GM10266 (cell line): ENCODE data around the gene NTM.

Experiments
- DNase-seq: peaks from one replicate; pipeline ENCODE4 v3.0.0; 2012; ENCODE audit errors: extremely low spot score
- CTCF ChIP-seq: IDR thresholded peaks from 2 replicates; pipeline ENCODE4 v1.5.1; 2012; ENCODE audit warnings: mild to moderate bottlenecking, low read depth; ENCODE audit not compliant: control insufficient read depth, insufficient read depth; ENCODE audit errors: missing control alignments

NTM gene

DNA sequence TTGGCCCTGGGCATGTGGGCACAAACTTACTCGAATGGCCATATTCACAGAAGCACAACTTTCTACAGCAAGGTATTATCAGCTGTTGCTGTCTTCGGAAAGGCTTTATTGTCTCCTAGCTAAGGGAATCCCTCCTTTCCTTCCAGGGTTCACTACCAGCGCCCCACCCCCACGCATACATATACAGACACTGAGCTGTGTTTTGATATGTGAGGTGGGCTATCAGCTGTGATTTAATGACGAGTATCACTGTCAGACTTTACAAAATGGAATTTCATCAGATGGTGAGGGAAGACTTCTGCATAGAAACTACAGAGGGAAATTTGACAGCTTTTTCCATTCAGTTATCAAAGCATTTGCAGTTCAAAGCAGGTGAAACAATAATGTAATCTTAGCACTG lies 730.2 kb downstream of the NTM start:
- TF ChIP-seq CTCF = no peak
- no peak for DNase-seq

DNA sequence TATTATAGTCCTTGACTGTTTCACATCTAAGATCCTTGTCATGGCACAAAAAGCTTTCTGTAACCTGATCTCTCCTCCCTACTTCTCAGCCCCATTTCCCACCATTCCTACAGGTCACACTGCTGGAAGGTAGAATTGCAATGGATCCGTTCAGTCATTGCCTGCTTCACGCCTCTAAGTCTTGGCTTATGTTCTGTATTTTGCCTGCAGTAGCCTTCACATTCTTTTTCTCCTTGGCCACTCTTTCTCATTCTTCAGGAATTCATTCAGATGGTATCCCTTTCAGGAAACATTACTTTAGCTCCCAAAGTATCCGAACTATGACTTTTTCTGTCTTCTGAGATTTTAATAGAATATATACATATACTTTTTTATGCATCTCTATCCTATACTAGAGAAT lies 731.5 kb downstream of the NTM start:
- TF ChIP-seq CTCF = no peak
- DNase-seq = no peak

- DNase-seq = no peak
- no peak for TF ChIP-seq CTCF
These were observed 732.6 kb downstream of the NTM start for GRCh38 chr11:132103021-132103420.

DNA sequence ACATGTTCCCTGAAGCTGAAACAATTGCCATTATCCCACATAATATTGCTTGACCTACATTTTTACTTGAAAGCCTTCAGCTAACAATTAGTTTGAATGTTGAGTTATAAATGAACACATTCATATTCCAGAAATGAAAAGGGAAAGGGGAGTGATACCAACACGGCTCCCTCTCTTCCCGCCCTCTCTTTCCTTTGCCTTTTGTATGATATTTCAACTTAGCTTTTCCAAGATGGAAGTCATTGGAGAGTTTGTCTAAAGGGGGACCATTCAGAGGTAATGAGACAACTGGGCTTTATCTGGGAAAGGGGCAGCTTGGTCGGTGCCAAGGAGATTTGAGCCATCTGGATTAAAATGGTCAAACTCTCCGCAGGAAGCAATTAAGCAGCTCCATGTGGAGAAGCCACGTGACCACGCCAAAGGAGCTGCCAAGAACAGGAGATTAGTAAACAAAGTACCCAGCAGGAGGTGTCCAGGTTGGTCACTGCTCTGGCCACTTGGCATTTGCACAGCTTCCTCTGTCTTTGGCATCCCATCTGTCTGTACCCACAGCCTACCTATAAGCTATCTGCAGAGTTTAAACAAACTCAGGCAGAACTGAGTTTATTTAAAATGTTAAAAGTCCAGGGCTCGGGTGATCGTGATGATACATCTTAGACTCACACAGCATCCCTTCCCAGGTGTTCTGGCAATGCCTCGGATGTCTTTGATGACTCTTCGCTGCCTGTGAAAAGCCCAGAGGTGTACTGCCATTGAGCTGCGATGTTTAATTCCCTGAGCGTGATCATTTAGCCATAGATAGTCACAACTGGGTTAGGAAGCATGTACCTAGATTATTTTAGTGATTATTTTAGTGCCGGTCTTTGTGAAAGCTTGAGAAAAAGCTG lies 735.9 kb downstream of the NTM start:
- no peak for TF ChIP-seq CTCF
- no peak for DNase-seq

- no peak for TF ChIP-seq CTCF
- DNase-seq = no peak
These were observed 740.9 kb downstream of the NTM start for GRCh38 chr11:132111316-132111715.

DNA sequence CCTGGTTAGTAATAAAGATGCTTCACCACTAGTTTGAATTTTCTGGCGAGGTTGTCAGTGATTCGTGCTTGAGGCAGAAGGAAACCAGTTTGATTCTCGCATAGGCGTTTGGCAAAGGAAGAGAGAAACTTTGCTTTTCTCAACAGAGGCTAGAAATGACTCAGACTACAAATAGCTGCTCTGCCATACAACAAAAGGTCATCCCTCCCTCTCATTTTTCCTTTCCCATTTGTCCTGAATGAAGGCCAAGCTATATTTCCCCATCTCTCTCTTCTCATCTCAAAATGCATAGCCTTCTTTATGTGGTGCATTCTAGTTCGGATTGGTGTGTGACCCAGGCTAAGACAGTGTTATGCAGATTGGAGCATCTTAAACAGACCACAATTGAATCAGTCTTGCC lies 741.4 kb downstream of the NTM start:
- TF ChIP-seq CTCF = no peak
- no peak for DNase-seq

- TF ChIP-seq CTCF = no peak
- DNase-seq = no peak
These were observed 742.4 kb downstream of the NTM start for GRCh38 chr11:132112846-132113245.
